ENCODE data around the gene NBPF4. TPM values are rescaled to one million over a fixed set of nuclear protein-coding genes. Genes with fewer than 3 reads are reported as not detected.

Gene NBPF4
- total and polyA plus RNA-seq, 12 donors, result 0.08 to 0.18 (median 0.14) TPM; not detected in 9

GRCh38 chr1:108201687-108202086 lies 42.2 kb downstream of the NBPF4 start:
- H3K27me3 ChIP-seq, result no peaks in the 10 kb centered on the region
- peak overlapping the region in 1 of 5 donors; percentile 89 for H3K27ac ChIP-seq
- TF ChIP-seq POLR2A (IDR thresholded peaks at IDR 0.05), result no peak
- no peak for TF ChIP-seq CTCF (IDR thresholded peaks at IDR 0.05)
- no peaks in the 10 kb centered on the region for H3K36me3 ChIP-seq (replicated peaks in 1 of 2)
- DNase-seq, result no peak
- H3K4me1 ChIP-seq (replicated peaks in 1 of 2), result peaks cover 18 to 27% of the 10 kb centered on the region in 2 donors
- no peak overlapping the region for H3K4me3 ChIP-seq
- H3K9me3 ChIP-seq (replicated peaks in 1 of 3), result no peaks in the 10 kb centered on the region
- WGBS, 4 donors, result 60 to 68% (median 64%) methylated on average over 5 of the region's 5 CpGs
- intact Hi-C loops (cut with DNase I), result no loop called here

- DNase-seq, result peak; percentile 43 to 72 (median 58)
- Histone ChIP-seq H3K4me3 (peak overlapping the region in 2 of 4 donors; percentile 89 to 95), H3K36me3 (replicated peaks in 1 of 2) (no peaks in the 10 kb centered on the region), H3K9me3 (replicated peaks in 1 of 3) (no peaks in the 10 kb centered on the region), H3K4me1 (replicated peaks in 1 of 2) (peaks cover 18 to 27% of the 10 kb centered on the region in 2 donors), H3K27me3 (no peaks in the 10 kb centered on the region), H3K27ac (peak overlapping the region; percentile 40 to 96 (median 89))
- WGBS, 4 donors, result 1 to 2% (median 1%) methylated on average over 10 of the region's 10 CpGs
- no peak for TF ChIP-seq POLR2A (IDR thresholded peaks at IDR 0.05)
- TF ChIP-seq CTCF (IDR thresholded peaks at IDR 0.05), result peak in 1 of 6 experiments; percentile 14
- intact Hi-C loops (cut with DNase I), result no loop called here
Observed at GRCh38 chr1:108200687-108201051, 43.2 kb downstream of the NBPF4 start.

- peak; percentile 77 to 89 (median 82) for DNase-seq
- 0 to 1% (median 0%) methylated on average over 7 to 97 of the region's 97 CpGs for WGBS, 4 donors
Observed at GRCh38 chr1:108199781-108200686, 43.8 kb downstream of the NBPF4 start, which contains the start of gene SLC25A24. SLC25A24 (minus strand) TSS chr1:108200343; CDS start chr1:108200138, 205 bp downstream.

More at GRCh38 chr1:108199781-108200686, 43.8 kb downstream of the NBPF4 start, which contains the start of gene SLC25A24:
- Histone ChIP-seq H3K4me3 (peak within 1 kb of the TSS; percentile 30 to 95 (median 76)), H3K4me1 (replicated peaks in 1 of 2) (peaks cover 18 to 27% of the 10 kb centered on the region in 2 donors), H3K27ac (peak within 1 kb of the TSS; percentile 40 to 96 (median 89)), H3K36me3 (replicated peaks in 1 of 2) (no peaks in the 10 kb centered on the region), H3K9me3 (replicated peaks in 1 of 3) (no peaks in the 10 kb centered on the region), H3K27me3 (no peaks in the 10 kb centered on the region)
- TF ChIP-seq POLR2A (IDR thresholded peaks at IDR 0.05) (peak; percentile 31 to 83), CTCF (IDR thresholded peaks at IDR 0.05) (no peak)
- intact Hi-C loops (cut with DNase I), result no loop called here
